Measurements from ENCODE around the gene ACOT11. TPM values are rescaled to one million over a fixed set of nuclear protein-coding genes. Genes with fewer than 3 reads are reported as not detected.
"Not testable (repeated sequence)": the region's sequence is repeated elsewhere in the genome, so short reads cannot be mapped to it uniquely, and the experiment has no call there.

Gene ACOT11
- total and polyA plus RNA-seq, 2 donors (not counting 1 experiment from before 2014, with no cell fraction given), result 0.73 to 2.5 TPM

DNA sequence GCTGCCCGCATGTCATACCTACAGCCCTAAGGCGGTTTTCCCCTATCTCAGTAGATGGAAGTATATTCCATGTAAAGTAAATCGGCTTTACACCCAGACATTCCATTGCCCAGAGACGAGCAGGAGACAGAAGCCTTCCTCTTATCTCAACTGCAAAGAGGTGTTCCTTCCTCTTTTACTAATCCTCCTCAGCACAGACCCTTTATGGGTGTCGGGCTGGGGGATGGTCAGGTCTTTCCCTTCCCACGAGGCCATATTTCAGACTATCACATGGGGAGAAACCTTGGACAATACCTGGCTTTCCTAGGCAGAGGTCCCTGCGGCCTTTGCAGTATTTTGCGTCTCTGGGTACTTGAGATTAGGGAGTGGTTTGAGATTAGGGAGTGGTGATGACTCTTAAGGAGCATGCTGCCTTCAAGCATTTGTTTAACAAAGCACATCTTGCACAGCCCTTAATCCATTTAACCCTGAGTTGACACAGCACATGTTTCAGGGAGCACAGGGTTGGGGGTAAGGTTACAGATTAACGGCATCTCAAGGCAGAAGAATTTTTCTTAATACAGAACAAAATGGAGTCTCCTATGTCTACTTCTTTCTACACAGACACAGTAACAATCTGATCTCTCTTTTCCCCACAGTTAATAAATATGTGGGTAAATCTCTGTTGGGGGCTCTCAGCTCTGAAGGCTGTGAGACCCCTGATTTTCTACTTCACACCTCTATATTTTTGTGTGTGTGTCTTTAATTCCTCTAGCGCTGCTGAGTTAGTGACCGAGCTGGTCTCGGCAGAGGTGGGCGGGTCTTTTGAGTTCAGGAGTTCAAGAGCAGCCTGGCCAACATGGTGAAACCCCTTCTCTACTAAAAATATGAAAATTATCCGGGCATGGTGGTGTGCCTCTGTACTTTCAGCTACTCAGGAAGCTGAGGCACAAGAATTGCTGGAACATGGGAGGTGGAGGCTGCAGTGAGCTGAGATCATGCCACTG is 88.7 kb downstream of the ACOT11 start:
- not testable (repeated sequence) for H3K9me3 ChIP-seq (ENCODE audit: control insufficient read depth, insufficient read depth, low read depth, low read length); H3K27me3 ChIP-seq (ENCODE audit: control insufficient read depth, insufficient read depth, low read length); H3K4me1 ChIP-seq (ENCODE audit: control insufficient read depth, extremely low read depth, insufficient read depth, low read length); H3K4me3 ChIP-seq (replicated peaks in 1 of 4; ENCODE audit: control extremely low read depth in 1 of 4, insufficient read depth in 1 of 4, low read depth in 3 of 4, low read length in 4 of 4); H4K20me1 ChIP-seq (ENCODE audit: control insufficient read depth, extremely low read depth, insufficient read depth, low read length); H2AFZ ChIP-seq (ENCODE audit: low read length); DNase-seq (ENCODE audit: low read depth in 2 of 2); H3K27ac ChIP-seq (ENCODE audit: insufficient read depth, low read length); H3K79me2 ChIP-seq (ENCODE audit: control insufficient read depth, insufficient read depth, low read length); H3K4me2 ChIP-seq (ENCODE audit: extremely low read depth, insufficient read depth, low read length); H3K9ac ChIP-seq (ENCODE audit: insufficient read depth, low read length); H3K36me3 ChIP-seq (ENCODE audit: control insufficient read depth, insufficient read depth, low read length)

DNA sequence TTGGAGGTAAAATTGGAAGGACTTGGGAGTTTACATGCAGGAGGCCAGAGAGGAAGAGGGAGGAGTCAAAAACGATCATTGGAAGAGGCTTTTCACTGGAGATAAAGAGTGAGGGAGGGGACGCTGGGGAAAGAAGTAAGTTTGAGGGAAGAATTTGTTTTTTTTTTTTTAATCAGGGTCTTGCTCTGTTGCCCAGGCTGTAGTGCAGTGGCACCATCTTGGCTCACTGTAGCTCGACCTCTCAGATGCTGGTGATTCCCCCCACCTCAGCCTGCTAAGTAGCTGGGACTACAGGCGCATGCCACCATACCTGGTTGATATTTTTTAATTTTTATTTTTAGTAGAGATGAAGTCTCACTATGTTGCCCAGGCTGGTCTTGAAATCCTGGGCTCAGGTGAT is 92.3 kb downstream of the ACOT11 start:
- DNase-seq (ENCODE audit: low read depth in 2 of 2), result no peak
- no peak overlapping the region for H3K4me2 ChIP-seq (ENCODE audit: extremely low read depth, insufficient read depth, low read length)
- no peak overlapping the region for H3K27ac ChIP-seq (ENCODE audit: insufficient read depth, low read length)
- no peaks in the 10 kb centered on the region for H3K79me2 ChIP-seq (ENCODE audit: control insufficient read depth, insufficient read depth, low read length)
- no peaks in the 10 kb centered on the region for H3K4me1 ChIP-seq (ENCODE audit: control insufficient read depth, extremely low read depth, insufficient read depth, low read length)
- H3K4me3 ChIP-seq (replicated peaks in 1 of 4; ENCODE audit: control extremely low read depth in 1 of 4, insufficient read depth in 1 of 4, low read depth in 3 of 4, low read length in 4 of 4), result no peak overlapping the region
- H2AFZ ChIP-seq (ENCODE audit: low read length), result no peak overlapping the region
- H3K9me3 ChIP-seq (ENCODE audit: control insufficient read depth, insufficient read depth, low read depth, low read length), result no peaks in the 10 kb centered on the region
- TF ChIP-seq EZH2 (IDR thresholded peaks at IDR 0.05; ENCODE audit: low read length, missing control alignments), result no peak
- TF ChIP-seq, protein P1, sequence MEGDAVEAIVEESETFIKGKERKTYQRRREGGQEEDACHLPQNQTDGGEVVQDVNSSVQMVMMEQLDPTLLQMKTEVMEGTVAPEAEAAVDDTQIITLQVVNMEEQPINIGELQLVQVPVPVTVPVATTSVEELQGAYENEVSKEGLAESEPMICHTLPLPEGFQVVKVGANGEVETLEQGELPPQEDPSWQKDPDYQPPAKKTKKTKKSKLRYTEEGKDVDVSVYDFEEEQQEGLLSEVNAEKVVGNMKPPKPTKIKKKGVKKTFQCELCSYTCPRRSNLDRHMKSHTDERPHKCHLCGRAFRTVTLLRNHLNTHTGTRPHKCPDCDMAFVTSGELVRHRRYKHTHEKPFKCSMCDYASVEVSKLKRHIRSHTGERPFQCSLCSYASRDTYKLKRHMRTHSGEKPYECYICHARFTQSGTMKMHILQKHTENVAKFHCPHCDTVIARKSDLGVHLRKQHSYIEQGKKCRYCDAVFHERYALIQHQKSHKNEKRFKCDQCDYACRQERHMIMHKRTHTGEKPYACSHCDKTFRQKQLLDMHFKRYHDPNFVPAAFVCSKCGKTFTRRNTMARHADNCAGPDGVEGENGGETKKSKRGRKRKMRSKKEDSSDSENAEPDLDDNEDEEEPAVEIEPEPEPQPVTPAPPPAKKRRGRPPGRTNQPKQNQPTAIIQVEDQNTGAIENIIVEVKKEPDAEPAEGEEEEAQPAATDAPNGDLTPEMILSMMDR (conservative IDR thresholded peaks at IDR 0.05 in 1 of 2, IDR thresholded peaks at IDR 0.05 in 1 of 2; ENCODE audit: low read depth in 1 of 2, low read length in 2 of 2), result no peak
- no peak overlapping the region for H3K9ac ChIP-seq (ENCODE audit: insufficient read depth, low read length)
- no peaks in the 10 kb centered on the region for H3K27me3 ChIP-seq (ENCODE audit: control insufficient read depth, insufficient read depth, low read length)
- H3K36me3 ChIP-seq (ENCODE audit: control insufficient read depth, insufficient read depth, low read length), result no peaks in the 10 kb centered on the region
- H4K20me1 ChIP-seq (ENCODE audit: control insufficient read depth, extremely low read depth, insufficient read depth, low read length), result no peaks in the 10 kb centered on the region

DNA sequence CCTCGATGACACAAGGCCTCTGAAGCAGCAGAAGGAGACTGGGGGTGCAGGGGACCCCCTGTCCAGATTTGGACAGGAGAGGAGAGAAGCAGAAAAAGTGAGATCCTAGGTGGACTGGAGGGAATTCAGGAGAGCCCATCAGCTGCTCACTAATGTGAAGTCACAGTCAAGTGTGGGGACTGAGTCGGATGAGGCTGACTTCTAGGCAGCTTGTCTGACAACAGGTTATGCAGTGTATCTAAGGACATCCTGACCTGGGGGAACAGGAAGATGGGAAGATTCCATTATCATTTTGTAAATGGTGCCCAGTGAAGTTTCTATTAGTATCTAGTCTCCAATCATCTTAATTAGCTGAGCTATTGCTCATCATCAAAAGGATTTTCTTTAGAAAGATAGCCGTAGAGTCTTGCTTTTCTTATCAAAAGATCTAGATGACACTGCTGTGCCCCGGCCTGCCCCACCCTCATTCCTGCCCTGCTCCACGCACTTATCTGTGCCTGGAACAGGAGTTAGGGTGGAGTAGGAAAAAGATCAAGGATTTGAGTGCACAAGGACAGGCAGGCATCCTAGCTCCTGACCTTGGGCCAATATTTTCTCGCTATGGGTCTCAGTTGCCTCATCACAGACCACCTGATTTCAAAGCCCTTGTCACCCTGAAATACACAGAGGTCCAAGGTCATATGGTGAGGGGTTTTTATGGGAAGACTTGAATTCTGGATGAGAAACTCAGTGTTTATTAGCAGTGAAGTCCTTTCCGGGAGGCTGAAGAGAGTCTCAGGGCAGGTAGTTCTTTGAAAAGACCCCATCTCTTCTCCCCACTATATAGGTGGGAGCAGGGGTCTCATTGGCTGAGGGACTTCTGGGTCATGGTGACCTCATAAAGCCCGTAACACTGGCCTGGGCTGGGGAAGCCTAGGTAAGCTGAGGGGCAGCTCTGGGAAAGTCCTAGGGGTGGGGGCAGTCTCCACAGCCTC is 93.1 kb downstream of the ACOT11 start, which contains the start of gene MROH7:
MROH7 (plus strand) TSS at position 924 of the 974 bp plus-strand sequence. CDS start 11,141 bp downstream, outside the sequence.
- H3K4me2 ChIP-seq (ENCODE audit: extremely low read depth, insufficient read depth, low read length), result no peak within 1 kb of the TSS
- H3K4me3 ChIP-seq (replicated peaks in 1 of 4; ENCODE audit: control extremely low read depth in 1 of 4, insufficient read depth in 1 of 4, low read depth in 3 of 4, low read length in 4 of 4), result no peak within 1 kb of the TSS
- no peak within 1 kb of the TSS for H3K27ac ChIP-seq (ENCODE audit: insufficient read depth, low read length)
- H3K79me2 ChIP-seq (ENCODE audit: control insufficient read depth, insufficient read depth, low read length), result no peaks in the 10 kb centered on the region
- TF ChIP-seq, protein P1 (conservative IDR thresholded peaks at IDR 0.05 in 1 of 2, IDR thresholded peaks at IDR 0.05 in 1 of 2; ENCODE audit: low read depth in 1 of 2, low read length in 2 of 2), result no peak
- no peak for TF ChIP-seq EZH2 (IDR thresholded peaks at IDR 0.05; ENCODE audit: low read length, missing control alignments)
- H3K36me3 ChIP-seq (ENCODE audit: control insufficient read depth, insufficient read depth, low read length), result no peaks in the 10 kb centered on the region
- H3K9me3 ChIP-seq (ENCODE audit: control insufficient read depth, insufficient read depth, low read depth, low read length), result no peaks in the 10 kb centered on the region
- H4K20me1 ChIP-seq (ENCODE audit: control insufficient read depth, extremely low read depth, insufficient read depth, low read length), result no peaks in the 10 kb centered on the region
- no peak for DNase-seq (ENCODE audit: low read depth in 2 of 2)
- H2AFZ ChIP-seq (ENCODE audit: low read length), result no peak within 1 kb of the TSS
- no peaks in the 10 kb centered on the region for H3K27me3 ChIP-seq (ENCODE audit: control insufficient read depth, insufficient read depth, low read length)
- H3K9ac ChIP-seq (ENCODE audit: insufficient read depth, low read length), result no peak within 1 kb of the TSS
- H3K4me1 ChIP-seq (ENCODE audit: control insufficient read depth, extremely low read depth, insufficient read depth, low read length), result no peaks in the 10 kb centered on the region

Measured in fibroblast of lung (primary cell).